ENCODE results near the gene CLTB.
A peak's percentile ranks its signal among the peaks of the same experiment; 100 is the strongest.

CLTB gene

DNA sequence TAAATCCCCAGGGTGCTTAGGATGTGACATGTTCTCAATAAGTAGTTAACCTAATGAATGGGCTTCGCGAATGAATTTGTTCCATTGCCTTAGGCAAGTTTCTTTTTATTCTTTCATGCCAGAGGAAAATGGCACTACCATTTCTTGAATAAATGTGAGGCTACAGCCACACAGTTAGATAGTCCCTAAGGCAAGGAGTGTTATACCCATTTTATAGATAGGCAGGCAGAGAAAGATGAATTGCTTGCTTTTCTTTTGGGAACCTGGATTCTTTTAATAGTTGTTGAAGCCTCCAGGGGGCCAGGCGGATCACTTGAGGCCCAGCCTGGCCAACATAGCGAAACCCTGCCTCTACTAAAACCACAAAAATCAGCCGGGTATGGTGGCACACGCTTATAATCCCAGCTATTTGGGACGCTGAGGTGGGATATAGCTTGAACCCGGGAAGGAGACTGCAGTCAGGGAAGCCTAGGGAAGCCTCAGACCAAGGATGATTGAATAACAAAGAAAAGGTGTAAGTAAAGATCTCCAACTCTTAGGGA is 28.9 kb downstream of the CLTB start:
- H3K36me3 ChIP-seq (ENCODE audit: insufficient read depth, low read length), result peaks cover 11% of the 10 kb centered on the region
- peak overlapping the region; percentile 89 for H3K9ac ChIP-seq (ENCODE audit: low read depth, low read length)
- no peaks in the 10 kb centered on the region for H3K4me1 ChIP-seq (ENCODE audit: insufficient read depth, low read length)
- no peaks in the 10 kb centered on the region for H3K9me3 ChIP-seq (ENCODE audit: control insufficient read depth, insufficient read depth, low read length)

DNA sequence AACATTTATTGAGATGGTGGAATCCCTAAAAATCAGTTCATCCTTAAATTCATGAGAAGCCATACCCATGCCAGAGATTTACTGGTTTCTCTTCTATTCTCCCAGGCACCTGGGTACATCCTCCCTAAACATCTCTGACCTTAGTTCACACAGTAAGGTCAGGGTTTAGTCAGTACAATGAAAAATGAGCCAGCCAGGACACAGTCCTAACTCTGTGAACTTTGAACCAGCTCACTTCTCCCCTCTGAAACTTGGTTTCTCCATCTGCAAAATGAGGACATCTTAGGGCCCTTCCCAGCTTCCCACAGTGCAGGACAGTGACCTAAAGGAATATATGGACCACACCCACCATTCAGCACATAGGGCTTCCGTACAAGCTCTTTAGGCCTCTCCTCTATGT is 29.8 kb downstream of the CLTB start:
- no peaks in the 10 kb centered on the region for H3K9me3 ChIP-seq (ENCODE audit: control insufficient read depth, insufficient read depth, low read length)
- peaks cover 11% of the 10 kb centered on the region for H3K36me3 ChIP-seq (ENCODE audit: insufficient read depth, low read length)
- no peak overlapping the region for H3K9ac ChIP-seq (ENCODE audit: low read depth, low read length)
- no peaks in the 10 kb centered on the region for H3K4me1 ChIP-seq (ENCODE audit: insufficient read depth, low read length)

DNA sequence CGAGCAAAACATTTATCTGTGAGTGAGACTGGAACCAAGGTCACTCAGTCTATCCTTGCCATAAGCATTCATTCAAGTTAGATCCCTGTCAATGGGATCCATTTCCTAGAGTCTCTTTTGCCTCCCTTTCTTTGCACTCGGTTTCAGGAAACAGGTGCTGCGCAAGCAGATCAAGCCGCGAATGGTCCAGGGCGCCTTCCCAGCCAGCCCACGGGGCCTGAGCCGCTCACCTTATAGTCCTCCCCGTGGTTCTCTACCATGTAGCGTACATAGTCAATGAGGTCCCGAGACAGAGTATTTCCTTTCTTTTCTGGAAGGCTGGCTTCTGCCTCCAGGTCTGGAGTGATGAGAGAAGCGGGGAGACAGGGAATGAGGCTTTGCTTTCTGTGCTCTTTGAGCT is 31.3 kb downstream of the CLTB start:
- Histone ChIP-seq H3K9me3 (ENCODE audit: control insufficient read depth, insufficient read depth, low read length) (no peaks in the 10 kb centered on the region), H3K36me3 (ENCODE audit: insufficient read depth, low read length) (peaks cover 13% of the 10 kb centered on the region), H3K9ac (ENCODE audit: low read depth, low read length) (no peak overlapping the region), H3K4me1 (ENCODE audit: insufficient read depth, low read length) (no peaks in the 10 kb centered on the region)

DNA sequence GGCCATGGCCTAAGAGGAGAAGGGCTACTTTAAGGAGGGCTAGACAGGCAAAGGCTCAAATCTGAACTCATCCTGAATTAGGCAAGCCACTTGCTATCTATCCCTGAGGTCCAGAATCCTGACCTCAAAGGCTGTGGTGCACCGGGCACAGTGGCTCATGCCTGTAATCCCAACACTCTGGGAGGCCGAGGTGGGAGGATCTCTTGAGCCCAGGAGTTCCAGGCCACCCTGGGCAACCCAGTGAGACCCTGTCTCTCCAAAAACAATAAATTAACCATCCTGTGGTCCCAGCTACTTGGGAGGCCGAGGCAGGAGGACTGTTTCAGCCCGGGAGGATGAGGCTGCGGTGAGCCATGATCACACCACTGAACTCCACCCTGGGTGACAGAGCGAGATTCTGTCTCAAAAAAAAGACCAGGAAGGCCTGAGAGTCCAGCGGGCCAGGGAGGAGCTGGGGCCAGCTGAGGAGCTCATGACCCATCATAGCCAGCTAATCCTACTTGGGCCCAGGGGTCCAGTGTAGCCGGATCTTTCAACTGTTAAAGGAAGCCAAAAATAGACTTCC is 31.9 kb downstream of the CLTB start:
- H3K9ac ChIP-seq (ENCODE audit: low read depth, low read length), result no peak overlapping the region
- H3K9me3 ChIP-seq (ENCODE audit: control insufficient read depth, insufficient read depth, low read length), result no peaks in the 10 kb centered on the region
- H3K4me1 ChIP-seq (ENCODE audit: insufficient read depth, low read length), result no peaks in the 10 kb centered on the region
- H3K36me3 ChIP-seq (ENCODE audit: insufficient read depth, low read length), result peaks cover 13% of the 10 kb centered on the region

DNA sequence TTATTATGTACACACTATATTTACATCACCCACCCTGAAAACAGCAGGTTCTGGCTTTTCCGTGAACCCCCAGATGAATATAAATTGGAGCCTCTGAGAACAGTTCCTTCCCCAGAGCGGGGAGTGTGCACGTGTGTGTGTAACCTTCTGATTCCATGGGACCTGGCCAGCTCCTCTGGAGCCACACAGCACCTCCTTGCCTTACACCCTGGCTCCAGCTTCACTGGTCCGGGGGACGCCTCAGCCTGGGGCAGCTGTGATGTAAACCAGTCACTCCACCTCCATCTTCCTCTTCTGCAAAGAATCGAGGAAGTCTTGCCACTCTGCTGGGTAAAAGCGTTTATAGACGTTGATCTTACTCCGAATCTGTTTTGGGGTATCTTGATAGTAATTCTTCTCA is 32.4 kb downstream of the CLTB start:
- Histone ChIP-seq H3K36me3 (ENCODE audit: insufficient read depth, low read length) (peaks cover 13% of the 10 kb centered on the region), H3K9me3 (ENCODE audit: control insufficient read depth, insufficient read depth, low read length) (no peaks in the 10 kb centered on the region), H3K9ac (ENCODE audit: low read depth, low read length) (no peak overlapping the region), H3K4me1 (ENCODE audit: insufficient read depth, low read length) (no peaks in the 10 kb centered on the region)

DNA sequence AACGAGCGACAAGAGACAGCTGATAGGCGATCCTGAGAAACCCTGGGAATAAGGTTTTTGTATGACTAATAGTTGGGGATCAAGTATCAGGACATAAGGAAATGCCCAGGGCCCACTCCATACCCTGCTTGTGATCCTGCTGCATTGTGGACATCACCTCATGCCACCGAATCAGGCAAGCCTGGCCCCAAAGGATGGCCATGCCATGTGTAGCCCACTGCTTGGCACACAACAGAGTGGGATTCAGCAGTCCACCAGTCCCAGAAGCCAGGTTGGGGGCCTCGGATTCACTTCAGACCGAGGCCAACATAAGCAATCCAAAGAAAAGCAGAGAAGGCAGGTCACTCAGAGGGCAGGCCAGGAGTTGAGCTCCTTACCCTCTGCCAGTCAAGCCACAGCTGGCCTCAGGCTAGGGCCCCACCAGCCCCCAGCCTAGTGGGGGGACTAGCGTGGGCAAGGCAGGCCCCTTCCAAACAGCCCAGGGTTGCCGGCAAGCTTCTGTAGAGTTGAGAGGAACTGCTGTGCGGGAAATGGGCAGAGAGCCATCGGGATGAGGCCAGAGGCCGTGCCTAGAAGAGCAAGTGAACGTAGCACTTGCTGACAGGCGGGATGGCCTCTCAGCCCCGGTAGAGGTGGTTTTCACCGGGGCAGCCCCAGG is 33.0 kb downstream of the CLTB start:
- Histone ChIP-seq H3K36me3 (ENCODE audit: insufficient read depth, low read length) (peaks cover 13% of the 10 kb centered on the region), H3K4me1 (ENCODE audit: insufficient read depth, low read length) (no peaks in the 10 kb centered on the region), H3K9me3 (ENCODE audit: control insufficient read depth, insufficient read depth, low read length) (no peaks in the 10 kb centered on the region), H3K9ac (ENCODE audit: low read depth, low read length) (no peak overlapping the region)

DNA sequence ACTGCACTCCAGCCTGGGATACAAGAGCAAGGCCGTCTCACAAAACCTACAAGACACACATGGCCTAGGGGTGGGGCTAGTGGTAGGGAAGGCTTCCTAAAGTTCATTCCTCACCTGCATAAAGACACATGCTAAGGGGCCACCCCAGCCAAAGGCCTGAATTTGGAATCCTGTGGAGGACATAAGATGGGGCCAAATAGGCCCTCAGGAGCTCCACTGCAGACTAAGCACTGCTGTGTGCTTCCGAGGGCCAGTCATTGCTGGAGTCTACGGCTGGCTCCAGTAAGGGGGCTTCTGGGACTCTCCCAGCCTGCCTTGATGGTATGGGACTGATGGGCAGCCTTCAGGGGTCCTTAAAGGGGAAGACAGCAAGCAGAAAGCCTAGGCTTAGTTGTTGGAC is 33.6 kb downstream of the CLTB start:
- H3K9ac ChIP-seq (ENCODE audit: low read depth, low read length), result no peak overlapping the region
- peaks cover 13% of the 10 kb centered on the region for H3K36me3 ChIP-seq (ENCODE audit: insufficient read depth, low read length)
- no peaks in the 10 kb centered on the region for H3K4me1 ChIP-seq (ENCODE audit: insufficient read depth, low read length)
- no peaks in the 10 kb centered on the region for H3K9me3 ChIP-seq (ENCODE audit: control insufficient read depth, insufficient read depth, low read length)

DNA sequence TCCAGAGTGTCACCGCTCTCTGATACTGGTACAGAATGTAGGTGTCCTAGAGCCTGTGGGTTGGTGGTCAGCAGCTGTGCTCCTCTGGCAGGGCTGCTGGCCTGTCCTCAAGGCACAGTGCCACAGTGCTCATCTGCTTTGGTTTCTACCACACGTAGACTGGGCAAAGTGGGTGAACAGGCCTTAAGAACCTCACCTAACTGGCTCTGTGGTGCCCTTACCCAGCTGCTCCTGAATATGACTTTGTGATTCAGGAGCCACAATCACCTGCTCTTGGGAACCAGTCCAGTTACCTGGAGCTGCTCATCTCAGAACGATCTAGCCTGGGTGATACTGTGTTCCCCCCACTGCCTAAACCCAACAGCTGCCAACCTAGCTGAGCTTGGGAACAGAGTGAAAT is 34.4 kb downstream of the CLTB start:
- Histone ChIP-seq H3K4me1 (ENCODE audit: insufficient read depth, low read length) (no peaks in the 10 kb centered on the region), H3K9me3 (ENCODE audit: control insufficient read depth, insufficient read depth, low read length) (no peaks in the 10 kb centered on the region), H3K36me3 (ENCODE audit: insufficient read depth, low read length) (peaks cover 13% of the 10 kb centered on the region), H3K9ac (ENCODE audit: low read depth, low read length) (no peak overlapping the region)

DNA sequence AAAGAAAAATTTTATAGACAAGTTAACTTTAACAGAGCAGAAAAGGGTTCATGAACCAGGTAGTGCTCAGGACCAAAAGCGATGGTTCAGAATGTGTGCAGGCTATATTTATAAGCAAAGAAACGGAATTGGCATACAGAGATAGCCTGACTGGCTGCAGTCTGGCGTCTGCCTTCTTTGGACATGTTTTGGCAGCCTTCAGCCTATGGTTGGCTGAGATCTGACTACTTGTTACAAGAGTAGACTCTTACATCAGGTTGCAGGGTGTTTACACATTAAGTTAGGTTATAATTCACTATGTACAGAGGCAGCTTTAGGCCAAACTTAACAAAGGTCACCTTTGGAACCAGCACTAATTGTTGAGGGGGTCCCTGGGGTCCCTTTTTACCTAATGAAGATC is 34.9 kb downstream of the CLTB start:
- H3K36me3 ChIP-seq (ENCODE audit: insufficient read depth, low read length), result peaks cover 13% of the 10 kb centered on the region
- no peaks in the 10 kb centered on the region for H3K9me3 ChIP-seq (ENCODE audit: control insufficient read depth, insufficient read depth, low read length)
- H3K9ac ChIP-seq (ENCODE audit: low read depth, low read length), result no peak overlapping the region
- no peaks in the 10 kb centered on the region for H3K4me1 ChIP-seq (ENCODE audit: insufficient read depth, low read length)

DNA sequence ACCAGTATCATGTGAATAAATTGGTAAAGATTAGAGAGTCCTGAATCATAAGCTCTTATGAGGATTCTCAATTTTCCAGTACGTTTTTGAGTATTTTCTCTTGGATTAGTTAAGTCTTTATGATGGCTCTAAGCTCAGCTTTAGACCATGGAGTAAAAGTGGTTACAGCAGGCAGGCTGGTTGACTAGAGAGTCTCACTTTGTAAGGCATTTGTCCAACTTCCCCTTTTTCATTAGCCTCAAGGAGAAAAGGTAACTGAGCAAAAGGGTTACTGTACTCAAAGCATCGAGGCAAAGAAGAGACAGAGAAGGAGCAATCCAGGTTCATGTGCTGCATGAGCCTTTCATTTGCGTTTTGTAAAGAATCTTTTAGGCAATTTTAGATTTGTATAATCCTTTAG is 36.5 kb downstream of the CLTB start:
- H3K36me3 ChIP-seq (ENCODE audit: insufficient read depth, low read length), result peaks cover 8% of the 10 kb centered on the region
- H3K9ac ChIP-seq (ENCODE audit: low read depth, low read length), result no peak overlapping the region
- H3K4me1 ChIP-seq (ENCODE audit: insufficient read depth, low read length), result no peaks in the 10 kb centered on the region
- H3K9me3 ChIP-seq (ENCODE audit: control insufficient read depth, insufficient read depth, low read length), result no peaks in the 10 kb centered on the region

DNA sequence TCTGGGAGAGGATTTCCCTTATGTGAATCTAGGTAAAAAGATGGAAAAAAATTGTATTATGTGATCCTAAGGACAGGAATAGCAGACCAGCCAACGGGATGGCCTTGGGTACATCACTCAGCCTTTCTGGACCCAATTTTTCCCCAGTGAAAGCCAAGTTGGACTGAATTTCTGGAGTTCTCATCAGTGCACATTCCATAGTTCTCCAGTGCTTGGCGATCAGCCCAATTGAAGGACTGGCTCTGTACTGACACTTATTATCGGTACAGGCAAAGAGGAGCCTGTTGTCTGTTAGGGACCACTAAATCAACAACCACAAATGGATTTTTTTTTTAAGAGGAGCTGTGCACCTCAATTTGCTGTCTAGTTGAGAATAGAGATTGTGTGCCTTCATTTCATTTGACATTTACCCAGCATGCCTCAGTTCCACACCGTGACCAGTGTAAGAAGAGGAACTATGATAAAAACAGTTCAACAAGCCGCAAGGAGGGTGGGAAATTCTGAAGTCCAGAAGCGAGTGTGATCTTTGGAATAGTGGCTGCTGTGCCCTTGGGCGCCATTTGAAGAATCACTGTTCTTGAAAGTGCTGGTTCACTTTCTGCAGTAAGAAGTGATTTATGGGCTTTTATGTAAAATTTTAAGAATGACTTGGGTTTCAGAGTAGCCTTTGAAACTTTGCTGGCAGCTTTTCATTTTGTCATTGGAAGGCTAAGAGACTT is 43.1 kb downstream of the CLTB start:
- Histone ChIP-seq H3K9me3 (ENCODE audit: control insufficient read depth, insufficient read depth, low read length) (no peaks in the 10 kb centered on the region), H3K36me3 (ENCODE audit: insufficient read depth, low read length) (no peaks in the 10 kb centered on the region; the same call in 1 of the 2 replicates), H3K4me1 (ENCODE audit: insufficient read depth, low read length) (no peaks in the 10 kb centered on the region), H3K9ac (ENCODE audit: low read depth, low read length) (no peak overlapping the region)

DNA sequence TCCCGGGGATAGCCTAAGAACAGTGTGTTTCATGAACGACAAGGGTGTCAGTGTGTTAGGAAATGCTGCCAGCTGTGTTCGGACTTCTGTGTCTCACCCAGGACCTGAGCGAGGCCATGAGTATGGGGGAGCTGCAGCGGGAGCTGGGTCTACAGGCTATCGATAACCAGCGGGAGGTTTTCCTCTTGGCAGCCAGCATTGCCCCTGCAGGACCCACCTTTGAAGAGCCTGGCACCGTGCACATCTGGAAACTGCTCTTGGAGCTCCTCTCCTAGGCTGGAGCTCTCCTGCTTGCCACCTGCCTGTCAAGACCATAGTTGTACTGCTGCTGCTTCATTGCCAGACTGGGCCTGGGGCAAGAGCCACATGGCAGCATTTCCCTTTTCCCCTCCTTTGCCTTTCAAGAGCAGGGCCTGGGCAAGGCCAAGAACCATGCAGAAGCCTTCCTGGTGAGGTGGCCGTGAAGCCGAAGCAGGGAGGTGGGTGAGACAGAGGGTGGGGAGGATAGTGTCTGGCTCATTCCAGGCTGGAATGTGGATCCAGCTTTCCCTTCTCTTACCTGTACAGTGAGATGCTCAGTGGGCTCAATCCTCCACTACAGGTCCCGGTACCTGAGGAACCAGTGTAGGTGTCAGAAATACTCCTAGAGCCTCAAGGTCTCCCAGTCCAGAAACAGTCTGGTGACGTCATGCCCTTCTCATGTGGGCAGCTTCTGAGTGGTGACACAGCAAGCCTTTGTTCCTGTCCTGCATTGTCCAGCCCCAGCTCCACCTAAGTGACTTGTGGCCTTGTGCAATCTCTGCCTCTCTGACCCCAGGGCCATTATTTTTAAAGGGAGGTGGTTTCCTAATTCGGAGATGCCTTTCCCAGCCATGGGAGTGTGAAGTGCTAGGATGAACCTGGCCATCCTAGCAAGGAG is 44.5 kb downstream of the CLTB start:
- no peaks in the 10 kb centered on the region; the same call in 1 of the 2 replicates for H3K36me3 ChIP-seq (ENCODE audit: insufficient read depth, low read length)
- no peak overlapping the region for H3K9ac ChIP-seq (ENCODE audit: low read depth, low read length)
- H3K9me3 ChIP-seq (ENCODE audit: control insufficient read depth, insufficient read depth, low read length), result no peaks in the 10 kb centered on the region
- H3K4me1 ChIP-seq (ENCODE audit: insufficient read depth, low read length), result no peaks in the 10 kb centered on the region

DNA sequence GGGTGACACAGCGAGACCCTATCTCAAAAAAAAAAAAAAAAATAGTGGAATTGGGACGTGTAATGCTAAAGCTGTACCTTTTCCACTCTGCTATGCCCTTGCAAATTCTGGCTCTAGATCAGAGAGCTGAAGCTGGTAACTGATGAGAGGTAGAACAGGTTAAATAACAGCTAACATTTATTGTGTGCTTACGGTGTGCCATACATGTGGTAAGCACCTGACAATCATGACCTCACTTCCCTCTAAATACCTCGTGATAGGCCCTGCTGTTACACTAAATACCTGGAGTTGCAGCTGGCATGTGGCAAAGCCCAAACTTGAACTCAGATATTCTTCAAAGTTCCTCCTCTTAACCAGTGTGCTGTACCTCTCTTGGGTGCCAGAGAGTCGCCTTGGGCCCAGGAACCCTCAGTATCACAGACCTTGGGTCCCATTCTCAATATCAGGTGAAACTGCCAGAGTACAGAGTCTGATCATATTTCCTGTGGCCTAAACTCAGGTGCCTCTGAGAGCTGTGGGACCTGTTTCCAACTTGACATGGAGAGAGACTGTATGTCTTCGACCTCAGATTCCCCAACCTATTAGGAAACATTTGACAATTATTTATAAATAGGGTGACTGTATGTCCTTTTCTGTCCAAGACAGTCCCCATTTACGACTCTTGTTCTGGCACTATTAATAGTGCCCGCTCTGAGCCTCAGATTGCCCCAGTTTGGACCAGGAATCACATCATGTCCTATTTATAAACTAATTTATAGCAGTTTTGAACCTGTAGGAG is 46.2 kb downstream of the CLTB start:
- H3K9ac ChIP-seq (ENCODE audit: low read depth, low read length), result no peak overlapping the region
- no peaks in the 10 kb centered on the region for H3K4me1 ChIP-seq (ENCODE audit: insufficient read depth, low read length)
- H3K9me3 ChIP-seq (ENCODE audit: control insufficient read depth, insufficient read depth, low read length), result no peaks in the 10 kb centered on the region
- no peaks in the 10 kb centered on the region; the same call in 1 of the 2 replicates for H3K36me3 ChIP-seq (ENCODE audit: insufficient read depth, low read length)

All from ES-I3 (cell line).